Gastrocnemius medialis (tissue), 4 donors: ENCODE results near the gene PDK4. TPM values are rescaled to one million over a fixed set of nuclear protein-coding genes. Genes with fewer than 3 reads are reported as not detected.
"Not testable (repeated sequence)": the region's sequence is repeated elsewhere in the genome, so short reads cannot be mapped to it uniquely, and the experiment has no call there.

ENCODE experiments used
- ATAC-seq, 2 donors: fragments of 150-250 bp; one replicate each; pipeline ENCODE4 v1.9.1; 2016
- DNase-seq, 2 donors: peaks; one replicate each; pipeline ENCODE4 v3.0.0-alpha.2; 2019
- H3K27ac ChIP-seq, 4 donors: fragments of 200-600 bp; sonication (generic); 1 replicate in 1 of 4; 2 replicates in 3 of 4; pipeline ENCODE4 v1.5.1; 2016 to 2018; ENCODE audit warnings: mild to moderate bottlenecking in 2 of 4, moderate library complexity in 1 of 4
- H3K27me3 ChIP-seq, 3 donors: fragments of 200-600 bp; sonication (generic) in 2 of 3; 1 replicate in 1 of 3; 2 replicates in 2 of 3; pipeline versions ENCODE4 v1.5.1 to v1.6.0; 2016 to 2019; ENCODE audit warnings: mild to moderate bottlenecking in 1 of 3, moderate library complexity in 1 of 3
- H3K36me3 ChIP-seq, 2 donors: fragments of 200-600 bp; sonication (generic) in 1 of 2; one replicate each; pipeline ENCODE4 v1.5.1; 2017 to 2018
- H3K4me1 ChIP-seq, 2 donors: fragments of 200-600 bp; sonication (generic) in 1 of 2; one replicate each; pipeline ENCODE4 v1.5.1; 2016 to 2017; ENCODE audit warnings: mild to moderate bottlenecking in 2 of 2
- H3K4me3 ChIP-seq, 4 donors: fragments of 200-600 bp; sonication (generic) in 3 of 4; 1 replicate in 1 of 4; 2 replicates in 3 of 4; pipeline ENCODE4 v1.5.1; 2016 to 2019; ENCODE audit warnings: mild to moderate bottlenecking in 2 of 4
- H3K9me3 ChIP-seq, 3 donors: fragments of 200-600 bp; sonication (generic) in 2 of 3; 1 replicate in 1 of 3; 2 replicates in 2 of 3; pipeline ENCODE4 v1.5.1; 2016 to 2019
- CTCF ChIP-seq, 5 experiments: fragments of 450-650 bp in 3 of 5; fragments of 200-600 bp in 2 of 5; sonication (generic) in 2 of 5; IDR thresholded peaks in 4 of 5; conservative IDR thresholded peaks in 1 of 5; 1 replicate in 4 of 5; 2 replicates in 1 of 5; pipeline ENCODE4 v1.5.1; 2016 to 2019; ENCODE audit warnings: antibody characterized with exemption in 5 of 5, mild to moderate bottlenecking in 3 of 5, moderate library complexity in 3 of 5
- POLR2A ChIP-seq, 2 donors: fragments of 450-650 bp; IDR thresholded peaks; one replicate each; pipeline ENCODE4 v1.6.1; 2017; ENCODE audit warnings: antibody characterized with exemption in 2 of 2, mild to moderate bottlenecking in 2 of 2, moderate library complexity in 2 of 2
- in situ Hi-C, 4 donors: fragments of 200-750 bp; cut with MboI; loops; one replicate each; pipeline versions ENCODE4 v1.15.0 to v1.8.0; 2017; ENCODE audit warnings: low sequenced_read_pairs in 4 of 4
- intact Hi-C: fragments of 100-400 bp; cut with DNase I; formaldehyde crosslinking; loops from one replicate; pipeline ENCODE4 v1.15.1; 2023; ENCODE audit warnings: low total_unique reads
- total RNA-seq, 4 donors: library from RNA; depleted of rRNA; stranded (reverse); fragments of >200 nt; gene quantifications; one replicate each; pipeline versions ENCODE4 v1.1.0 to v1.2.3, GENCODE V29; 2016

Gene PDK4
- total RNA-seq, 4 donors from 2014 or later: 2,371 to 5,827 (median 4,654) TPM

GRCh38 chr7:95556777-95557176 lies 39.5 kb downstream of the PDK4 start:
- H3K4me3 ChIP-seq: no peak overlapping the region
- no peak overlapping the region for H3K27ac ChIP-seq
- peaks cover 0 to 7% of the 10 kb centered on the region in 2 donors for H3K4me1 ChIP-seq
- no peaks in the 10 kb centered on the region for H3K9me3 ChIP-seq
- no peaks in the 10 kb centered on the region for H3K27me3 ChIP-seq
- H3K36me3 ChIP-seq: no peaks in the 10 kb centered on the region
- TF ChIP-seq POLR2A (IDR thresholded peaks at IDR 0.05): no peak
- no peak for TF ChIP-seq CTCF (IDR thresholded peaks at IDR 0.05 in 4 of 5, conservative IDR thresholded peaks at IDR 0.05 in 1 of 5)
- DNase-seq: no peak
- intact Hi-C loops (no loop called here), in situ Hi-C loops (no loop called here)
- no peak for ATAC-seq

- no peak overlapping the region for H3K27ac ChIP-seq
- no peak overlapping the region for H3K4me3 ChIP-seq
- no peak for TF ChIP-seq POLR2A (IDR thresholded peaks at IDR 0.05)
- no peak for TF ChIP-seq CTCF (IDR thresholded peaks at IDR 0.05 in 4 of 5, conservative IDR thresholded peaks at IDR 0.05 in 1 of 5)
- peaks cover 25 to 28% of the 10 kb centered on the region in 2 donors for H3K4me1 ChIP-seq
- no peaks in the 10 kb centered on the region for H3K9me3 ChIP-seq
- in situ Hi-C loops (loop anchor here in 1 of 4 donors (5.0 kb wide), 1 partner anchor 43 kb away; the partner anchor contains the start of gene PDK4), intact Hi-C loops (no loop called here)
- H3K36me3 ChIP-seq: no peaks in the 10 kb centered on the region
- DNase-seq (no peak), ATAC-seq (no peak)
- H3K27me3 ChIP-seq: no peaks in the 10 kb centered on the region
These were observed 42.4 kb downstream of the PDK4 start for GRCh38 chr7:95553939-95554338.

- in situ Hi-C loops: loop anchor here in 1 of 4 donors (5.0 kb wide), 1 partner anchor 45 kb away; the partner anchor contains the start of gene PDK4
- DNase-seq, H3K27me3 ChIP-seq, H3K36me3 ChIP-seq, H3K9me3 ChIP-seq, H3K4me3 ChIP-seq, ATAC-seq, intact Hi-C loops: not testable (repeated sequence)
- Histone ChIP-seq H3K4me1 (peaks cover 41 to 45% of the 10 kb centered on the region in 2 donors), H3K27ac (peak overlapping the region in 3 of 4 donors; percentile 92 to 100 (median 97))
These were observed 44.0 kb downstream of the PDK4 start for GRCh38 chr7:95552010-95552926.

GRCh38 chr7:95550546-95550945 lies 45.8 kb downstream of the PDK4 start:
- no peaks in the 10 kb centered on the region for H3K9me3 ChIP-seq
- H3K4me3 ChIP-seq: peak overlapping the region; percentile 20 to 42 (median 36)
- H3K4me1 ChIP-seq: peaks cover 58 to 62% of the 10 kb centered on the region in 2 donors
- peak overlapping the region; percentile 92 to 100 (median 94) for H3K27ac ChIP-seq
- H3K27me3 ChIP-seq: no peaks in the 10 kb centered on the region
- intact Hi-C loops (loop anchor here (1.0 to 2.0 kb wide), 4 partner anchors 28 to 110 kb away; partner anchors contain the start of gene PDK4), in situ Hi-C loops (loop anchor here in 1 of 4 donors (5.0 kb wide), 1 partner anchor 47 kb away; the partner anchor contains the start of gene PDK4)
- ATAC-seq: no peak
- H3K36me3 ChIP-seq: no peaks in the 10 kb centered on the region
- no peak for DNase-seq
- TF ChIP-seq POLR2A (IDR thresholded peaks at IDR 0.05): no peak
- TF ChIP-seq CTCF (IDR thresholded peaks at IDR 0.05 in 4 of 5, conservative IDR thresholded peaks at IDR 0.05 in 1 of 5): no peak
